ENCODE data around the gene CD79B. TPM values are rescaled to one million over a fixed set of nuclear protein-coding genes. Genes with fewer than 3 reads are reported as not detected.
A peak's percentile ranks its signal among the peaks of the same experiment; 100 is the strongest.
"Not testable (repeated sequence)": the region's sequence is repeated elsewhere in the genome, so short reads cannot be mapped to it uniquely, and the experiment has no call there.

The CD79B gene
- total and polyA plus RNA-seq, 2 of the 13 experiments (the other 11 are each of a cell fraction or from before 2014, with no cell fraction given), result not detected

DNA sequence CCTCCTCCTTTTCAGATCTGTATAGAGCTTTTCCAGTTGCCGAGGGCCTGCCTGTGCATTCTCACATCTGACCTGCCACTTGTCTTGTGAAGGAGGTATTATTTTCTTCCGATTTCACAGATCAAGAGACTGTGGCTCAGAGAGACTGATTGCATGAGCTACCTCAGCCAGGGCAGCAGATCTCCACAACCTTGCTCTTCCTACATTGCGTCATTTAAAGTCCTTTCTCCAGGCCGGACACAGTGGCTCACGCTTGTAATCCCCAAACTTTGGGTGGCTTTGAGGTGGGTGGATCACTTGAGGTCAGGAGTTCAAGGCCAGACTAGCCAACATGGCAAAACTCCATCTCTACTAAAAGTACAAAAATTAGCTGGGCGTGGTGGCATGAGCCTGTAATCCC, 12.1 kb downstream of the CD79B start:
- POLR2A ChIA-PET, result interaction anchor here (1.1 to 2.2 kb wide), 3 partner anchors 27 to 225 kb away, joined by 3 to 10 read pairs (median 4); no protein-coding TSS in a partner anchor
- not testable (repeated sequence) for BruUV-seq (replicated peaks)
- CTCF ChIA-PET (ENCODE audit: low intra/inter-chr PET ratio, low total read pairs), result interaction anchor here (1.3 to 2.6 kb wide), 4 partner anchors 27 to 106 kb away, joined by 9 to 27 read pairs (median 20); no protein-coding TSS in a partner anchor

More for the DNA sequence above, 12.1 kb downstream of the CD79B start:
- H3K9me3 ChIP-seq (ENCODE audit: low read length); intact Hi-C loops (cut with micrococcal nuclease; ENCODE audit: unreplicated experiment); H4K20me1 ChIP-seq (ENCODE audit: insufficient read depth, low read length); H3K27ac ChIP-seq (ENCODE audit: extremely low read length, insufficient read depth, low read length); H3K4me2 ChIP-seq (ENCODE audit: low read depth, low read length); H3K9ac ChIP-seq (ENCODE audit: insufficient read depth, low read depth, low read length); H3K36me3 ChIP-seq (replicated peaks in 1 of 2; ENCODE audit: control insufficient read depth in 1 of 2, insufficient read depth in 2 of 2, low read length in 2 of 2); ATAC-seq; H3K79me2 ChIP-seq (ENCODE audit: insufficient read depth, low read length); H3K4me3 ChIP-seq (replicated peaks in 1 of 3; ENCODE audit: insufficient read depth in 1 of 3, low read depth in 2 of 3, low read length in 3 of 3); H2AFZ ChIP-seq (ENCODE audit: low read length); FAIRE-seq; TF ChIP-seq ATF7 (CRISPR knock-in tag; IDR thresholded peaks at IDR 0.05): not testable (repeated sequence)
- 6% methylated on average over 6 of the region's 6 CpGs for WGBS (ENCODE audit: low lambda C conversion rate)
- H3K4me1 ChIP-seq (ENCODE audit: insufficient read depth, low read length), result peaks cover 16% of the 10 kb centered on the region
- in situ Hi-C loops (cut with HindIII; ENCODE audit: extremely low pct_ligation_motif_present, low pct_unique_long_range_greater_than_20kb), result loop anchor here (10.0 kb wide), 1 partner anchor 215 kb away; the partner anchor contains the start of gene ERN1
- DNase-seq (ENCODE audit: low spot score), result peak; percentile 33
- H3K27me3 ChIP-seq (ENCODE audit: control insufficient read depth in 1 of 2, insufficient read depth in 2 of 2, low read length in 2 of 2), result peaks cover 0 to 26% of the 10 kb centered on the region in 2 experiments; a peak in 3 of 5 replicates
- TF ChIP-seq RARA (CRISPR knock-in tag; IDR thresholded peaks at IDR 0.05) (peak; percentile 49), NR2C2 (CRISPR knock-in tag; IDR thresholded peaks at IDR 0.05; ENCODE audit: borderline replicate concordance) (peak; percentile 64), RXRA (CRISPR knock-in tag; IDR thresholded peaks at IDR 0.05) (peak; percentile 23; the same call in 1 of the 2 replicates), ATF4 (CRISPR knock-in tag; IDR thresholded peaks at IDR 0.05) (peak in 1 of 2 experiments; percentile 76; a peak in 2 of 4 replicates), SALL1 (CRISPR knock-in tag; IDR thresholded peaks at IDR 0.05) (0 out of 2 replicates have a peak, but pooled peaks have one; percentile 12), NR2F6 (IDR thresholded peaks at IDR 0.05) (0 out of 2 replicates have a peak, but pooled peaks have one; percentile 17), NR2F6 (CRISPR knock-in tag; IDR thresholded peaks at IDR 0.05) (peak; percentile 33; the same call in 1 of the 2 replicates), CEBPG (CRISPR knock-in tag; IDR thresholded peaks at IDR 0.05) (peak; percentile 77), PHF8 (CRISPR knock-in tag; IDR thresholded peaks at IDR 0.05) (0 out of 2 replicates have a peak, but pooled peaks have one; percentile 23), ATF7 (IDR thresholded peaks at IDR 0.05) (peak; percentile 71), CEBPB (IDR thresholded peaks at IDR 0.05; ENCODE audit: borderline replicate concordance, low read depth, low read length) (peak; percentile 68; the same call in 1 of the 2 replicates), HDAC1 (CRISPR knock-in tag; IDR thresholded peaks at IDR 0.05) (0 out of 2 replicates have a peak, but pooled peaks have one; percentile 29)
